HepG2 (cell line): ENCODE data around the gene OR5V1. TPM values are rescaled to one million over a fixed set of nuclear protein-coding genes. Genes with fewer than 3 reads are reported as not detected.

Source experiments
- ATAC-seq: fragments of 200-7000 bp; cut with Tn5 transposase; 3 replicates; pipeline ENCODE4 v1.9.1; 2020; ENCODE audit warnings: mild to moderate bottlenecking, moderate library complexity
- BruUV-seq: library from RNA; stranded (reverse); fragments of 400-500 nt; replicated peaks from 2 replicates; lab custom pipeline; 2021; lab: Mats Ljungman, UMichigan
- CTCF ChIA-PET: fragments of 300-600 bp; formaldehyde crosslinking; extraction: SDS; loops from one replicate; lab custom pipeline; 2021; ENCODE audit warnings: low total read pairs, inconsistent platforms, low intra/inter-chr PET ratio; lab: Yijun Ruan, JAX
- POLR2A ChIA-PET: fragments of 350-600 bp; sonication (Branson Sonifier 250); formaldehyde crosslinking; loops from one replicate; lab custom pipeline; 2020; ENCODE audit warnings: antibody characterized with exemption, inconsistent platforms; lab: Yijun Ruan, JAX
- DNase-seq: peaks from one replicate; pipeline ENCODE4 v3.0.0-alpha.2; 2015; ENCODE audit warnings: low spot score
- FAIRE-seq: peaks from 3 replicates; lab custom pipeline; 2011; peaks lifted over from hg19 to GRCh38; lab: Jason Lieb, UNC
- H2AFZ ChIP-seq: one replicate; pipeline ENCODE4 v1.6.1; 2011; ENCODE audit warnings: low read length, inconsistent platforms
- H3K27ac ChIP-seq: fragments of 300-600 bp; 3 replicates; pipeline ENCODE4 v1.8.0; 2011; ENCODE audit warnings: mixed run types, mild to moderate bottlenecking, mixed read lengths, low read length, inconsistent platforms; ENCODE audit not compliant: insufficient read depth; ENCODE audit errors: extremely low read length
- H3K27me3 ChIP-seq, 2 experiments: fragments of 200-600 bp in 1 of 2; 2 replicates in 1 of 2; 3 replicates in 1 of 2; pipeline versions ENCODE4 v1.6.0 to v1.8.0; 2011; ENCODE audit warnings: low read length in 2 of 2, mild to moderate bottlenecking in 2 of 2, moderate library complexity in 2 of 2, inconsistent platforms in 1 of 2; ENCODE audit not compliant: insufficient read depth in 2 of 2, control insufficient read depth in 1 of 2
- H3K36me3 ChIP-seq, 2 experiments: fragments of 200-600 bp in 1 of 2; replicated peaks in 1 of 2; 2 replicates in 1 of 2; 3 replicates in 1 of 2; pipeline versions ENCODE4 v1.5.1 to v1.8.0; 2011; ENCODE audit warnings: low read length in 2 of 2, inconsistent platforms in 1 of 2; ENCODE audit not compliant: insufficient read depth in 2 of 2, control insufficient read depth in 1 of 2
- H3K4me1 ChIP-seq: 2 replicates; pipeline ENCODE4 v1.5.1; 2012; ENCODE audit warnings: low read length, inconsistent platforms; ENCODE audit not compliant: insufficient read depth
- H3K4me2 ChIP-seq: 2 replicates; pipeline ENCODE4 v1.6.0; 2011; ENCODE audit warnings: low read depth, low read length, inconsistent platforms
- H3K4me3 ChIP-seq, 3 experiments: fragments of 200-600 bp in 1 of 3; sonication (generic), shearing (Covaris generic) in 1 of 3; replicated peaks in 1 of 3; 2 replicates each; pipeline ENCODE4 v1.5.1; 2011 to 2016; ENCODE audit warnings: low read length in 3 of 3, inconsistent platforms in 2 of 3, low read depth in 2 of 3, mild to moderate bottlenecking in 2 of 3, control low read depth in 1 of 3, mixed read lengths in 1 of 3; ENCODE audit not compliant: insufficient read depth in 1 of 3
- H3K79me2 ChIP-seq: one replicate; pipeline ENCODE4 v1.6.1; 2011; ENCODE audit warnings: low read length, inconsistent platforms; ENCODE audit not compliant: insufficient read depth
- H3K9ac ChIP-seq: 2 replicates; pipeline ENCODE4 v1.6.0; 2011; ENCODE audit warnings: mild to moderate bottlenecking, low read depth, low read length, inconsistent platforms; ENCODE audit not compliant: insufficient read depth
- H3K9me3 ChIP-seq: 2 replicates; pipeline ENCODE4 v1.5.1; 2012; ENCODE audit warnings: mild to moderate bottlenecking, low read length
- H4K20me1 ChIP-seq: 2 replicates; pipeline ENCODE4 v1.6.0; 2011; ENCODE audit warnings: inconsistent platforms, mild to moderate bottlenecking, low read length, moderate library complexity; ENCODE audit not compliant: insufficient read depth
- FOXK1 ChIP-seq: sonication (generic); formaldehyde crosslinking; IDR thresholded peaks from 2 replicates; pipeline ENCODE4 v1.4.0; 2020; ENCODE audit warnings: low read depth, missing genetic modification reagents, borderline replicate concordance
- SNAPC2 ChIP-seq: sonication (generic); formaldehyde crosslinking; IDR thresholded peaks from 2 replicates; pipeline ENCODE4 v1.8.1; 2022; ENCODE audit warnings: mild to moderate bottlenecking, missing genetic modification reagents
- STAG1 ChIP-seq: sonication (generic); formaldehyde crosslinking; IDR thresholded peaks from 2 replicates; pipeline ENCODE4 v1.4.0; 2020; ENCODE audit warnings: missing genetic modification reagents
- ZNF549 ChIP-seq: sonication (generic); formaldehyde crosslinking; IDR thresholded peaks from 2 replicates; pipeline ENCODE4 v1.5.0; 2020; ENCODE audit warnings: missing genetic modification reagents
- in situ Hi-C: cut with HindIII; loops from 2 replicates; pipeline ENCODE4 v1.10.0; 2017; ENCODE audit warnings: low pct_unique_long_range_greater_than_20kb; ENCODE audit not compliant: extremely low pct_ligation_motif_present
- intact Hi-C: fragments of 100-400 bp; cut with micrococcal nuclease; formaldehyde crosslinking; loops from one replicate; pipeline ENCODE4 v1.10.0; 2022; ENCODE audit not compliant: unreplicated experiment
- polyA plus RNA-seq, 8 experiments: library from polyadenylated mRNA; depleted of rRNA in 3 of 8; stranded (reverse) in 7 of 8; unstranded in 1 of 8; fragments of >200 nt; fragmentation: Illumina TruSeq in 4 of 8; extraction: Trizol in 4 of 8; gene quantifications; 2 replicates each; pipeline versions ENCODE4 v1.2.1 to v1.2.3, GENCODE V29; 2011 to 2016; ENCODE audit warnings: low read depth in 4 of 8, missing spikeins in 1 of 8, mixed read lengths in 1 of 8; ENCODE audit not compliant: insufficient read depth in 1 of 8
- total RNA-seq, 5 experiments: library from RNA; depleted of rRNA; stranded (reverse); fragments of >200 nt; fragmentation: Illumina TruSeq; extraction: Trizol; gene quantifications; 2 replicates each; pipeline ENCODE4 v1.2.3, GENCODE V29; 2016; ENCODE audit warnings: low read depth in 1 of 5
- TF ChIP-seq, protein P1 (sequence below): IDR thresholded peaks from 2 replicates; pipeline ENCODE4 v1.6.1; 2012; ENCODE audit warnings: low read depth, low read length, improper control_type of control experiment
- TF ChIP-seq, protein P2 (sequence below): sonication (generic); formaldehyde crosslinking; IDR thresholded peaks from 2 replicates; pipeline ENCODE4 v1.4.0; 2020; ENCODE audit warnings: missing genetic modification reagents
- TF ChIP-seq, protein P3 (sequence below): sonication (generic); formaldehyde crosslinking; IDR thresholded peaks from 2 replicates; pipeline ENCODE4 v1.4.0; 2020; ENCODE audit warnings: missing genetic modification reagents
- TF ChIP-seq, protein P4 (sequence below): sonication (generic); formaldehyde crosslinking; IDR thresholded peaks from 2 replicates; pipeline ENCODE4 v1.5.1; 2020; ENCODE audit warnings: mild to moderate bottlenecking, moderate library complexity, missing genetic modification reagents
- TF ChIP-seq, protein P5 (sequence below): sonication (generic); formaldehyde crosslinking; conservative IDR thresholded peaks from 2 replicates; pipeline ENCODE4 v1.4.0; 2020; ENCODE audit warnings: missing genetic modification reagents

Gene OR5V1
- total and polyA plus RNA-seq, 2 of the 13 experiments (the other 11 are each of a cell fraction or from before 2014, with no cell fraction given) = not detected

DNA sequence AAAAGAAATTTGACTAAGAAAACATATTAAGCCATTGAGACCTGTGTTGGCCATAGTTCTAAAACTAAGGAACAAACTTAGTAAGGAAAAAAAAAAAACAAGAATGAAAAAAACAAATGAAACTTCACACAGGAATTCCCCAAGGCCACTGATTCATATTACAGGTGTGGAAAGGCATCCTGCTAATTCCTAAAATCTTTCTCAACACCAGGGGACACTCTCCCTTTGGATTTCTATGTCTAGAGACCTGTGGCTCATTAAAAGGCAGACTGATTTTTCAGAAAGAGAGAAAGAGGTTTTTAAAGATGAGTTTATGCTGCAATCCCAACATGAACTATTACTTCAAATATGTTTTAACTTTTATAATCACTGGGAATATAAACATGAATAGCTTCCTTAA is 45.9 kb upstream of the OR5V1 start, which contains the start of gene OR12D1:
Gene OR12D1, plus strand, starts transcription at position 341 of the 400 bp plus-strand sequence.
- in situ Hi-C loops = no loop called here
- 0 out of 2 replicates have a peak, but pooled peaks cover 4% of the 10 kb centered on the region for H3K9me3 ChIP-seq
- H3K27me3 ChIP-seq = no peaks in the 10 kb centered on the region
- no peak within 1 kb of the TSS for H3K4me3 ChIP-seq
- no peak for FAIRE-seq
- peak; percentile 10 for DNase-seq
- no TSS peak for BruUV-seq
- no peak within 1 kb of the TSS for H3K4me2 ChIP-seq
- H3K27ac ChIP-seq = no peak within 1 kb of the TSS
- ChIA-PET POLR2A (no interaction called here), CTCF (no interaction called here)
- no peak within 1 kb of the TSS for H3K9ac ChIP-seq
- no peaks in the 10 kb centered on the region for H3K36me3 ChIP-seq
- H3K4me1 ChIP-seq = no peaks in the 10 kb centered on the region
- no peak for ATAC-seq
- H3K79me2 ChIP-seq = no peaks in the 10 kb centered on the region
- no peak within 1 kb of the TSS for H2AFZ ChIP-seq
- H4K20me1 ChIP-seq = no peaks in the 10 kb centered on the region
- intact Hi-C loops = loop anchor here (1.0 kb wide), 1 partner anchor 175 kb away; no protein-coding TSS in a partner anchor
- TF ChIP-seq, protein P1, sequence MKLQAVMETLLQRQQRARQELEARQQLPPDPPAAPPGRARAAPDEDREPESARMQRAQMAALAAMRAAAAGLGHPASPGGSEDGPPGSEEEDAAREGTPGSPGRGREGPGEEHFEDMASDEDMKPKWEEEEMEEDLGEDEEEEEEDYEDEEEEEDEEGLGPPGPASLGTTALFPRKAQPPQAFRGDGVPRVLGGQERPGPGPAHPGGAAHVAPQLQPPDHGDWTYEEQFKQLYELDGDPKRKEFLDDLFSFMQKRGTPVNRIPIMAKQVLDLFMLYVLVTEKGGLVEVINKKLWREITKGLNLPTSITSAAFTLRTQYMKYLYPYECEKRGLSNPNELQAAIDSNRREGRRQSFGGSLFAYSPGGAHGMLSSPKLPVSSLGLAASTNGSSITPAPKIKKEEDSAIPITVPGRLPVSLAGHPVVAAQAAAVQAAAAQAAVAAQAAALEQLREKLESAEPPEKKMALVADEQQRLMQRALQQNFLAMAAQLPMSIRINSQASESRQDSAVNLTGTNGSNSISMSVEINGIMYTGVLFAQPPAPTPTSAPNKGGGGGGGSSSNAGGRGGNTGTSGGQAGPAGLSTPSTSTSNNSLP = no peak
- TF ChIP-seq, protein P2, sequence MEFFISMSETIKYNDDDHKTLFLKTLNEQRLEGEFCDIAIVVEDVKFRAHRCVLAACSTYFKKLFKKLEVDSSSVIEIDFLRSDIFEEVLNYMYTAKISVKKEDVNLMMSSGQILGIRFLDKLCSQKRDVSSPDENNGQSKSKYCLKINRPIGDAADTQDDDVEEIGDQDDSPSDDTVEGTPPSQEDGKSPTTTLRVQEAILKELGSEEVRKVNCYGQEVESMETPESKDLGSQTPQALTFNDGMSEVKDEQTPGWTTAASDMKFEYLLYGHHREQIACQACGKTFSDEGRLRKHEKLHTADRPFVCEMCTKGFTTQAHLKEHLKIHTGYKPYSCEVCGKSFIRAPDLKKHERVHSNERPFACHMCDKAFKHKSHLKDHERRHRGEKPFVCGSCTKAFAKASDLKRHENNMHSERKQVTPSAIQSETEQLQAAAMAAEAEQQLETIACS (CRISPR knock-in tag) = no peak
- TF ChIP-seq FOXK1 (CRISPR knock-in tag) (no peak), SNAPC2 (CRISPR knock-in tag) (no peak), ZNF549 (no peak), STAG1 (CRISPR knock-in tag) (peak; percentile 20; the same call in 1 of the 2 replicates)
- TF ChIP-seq, protein P3, sequence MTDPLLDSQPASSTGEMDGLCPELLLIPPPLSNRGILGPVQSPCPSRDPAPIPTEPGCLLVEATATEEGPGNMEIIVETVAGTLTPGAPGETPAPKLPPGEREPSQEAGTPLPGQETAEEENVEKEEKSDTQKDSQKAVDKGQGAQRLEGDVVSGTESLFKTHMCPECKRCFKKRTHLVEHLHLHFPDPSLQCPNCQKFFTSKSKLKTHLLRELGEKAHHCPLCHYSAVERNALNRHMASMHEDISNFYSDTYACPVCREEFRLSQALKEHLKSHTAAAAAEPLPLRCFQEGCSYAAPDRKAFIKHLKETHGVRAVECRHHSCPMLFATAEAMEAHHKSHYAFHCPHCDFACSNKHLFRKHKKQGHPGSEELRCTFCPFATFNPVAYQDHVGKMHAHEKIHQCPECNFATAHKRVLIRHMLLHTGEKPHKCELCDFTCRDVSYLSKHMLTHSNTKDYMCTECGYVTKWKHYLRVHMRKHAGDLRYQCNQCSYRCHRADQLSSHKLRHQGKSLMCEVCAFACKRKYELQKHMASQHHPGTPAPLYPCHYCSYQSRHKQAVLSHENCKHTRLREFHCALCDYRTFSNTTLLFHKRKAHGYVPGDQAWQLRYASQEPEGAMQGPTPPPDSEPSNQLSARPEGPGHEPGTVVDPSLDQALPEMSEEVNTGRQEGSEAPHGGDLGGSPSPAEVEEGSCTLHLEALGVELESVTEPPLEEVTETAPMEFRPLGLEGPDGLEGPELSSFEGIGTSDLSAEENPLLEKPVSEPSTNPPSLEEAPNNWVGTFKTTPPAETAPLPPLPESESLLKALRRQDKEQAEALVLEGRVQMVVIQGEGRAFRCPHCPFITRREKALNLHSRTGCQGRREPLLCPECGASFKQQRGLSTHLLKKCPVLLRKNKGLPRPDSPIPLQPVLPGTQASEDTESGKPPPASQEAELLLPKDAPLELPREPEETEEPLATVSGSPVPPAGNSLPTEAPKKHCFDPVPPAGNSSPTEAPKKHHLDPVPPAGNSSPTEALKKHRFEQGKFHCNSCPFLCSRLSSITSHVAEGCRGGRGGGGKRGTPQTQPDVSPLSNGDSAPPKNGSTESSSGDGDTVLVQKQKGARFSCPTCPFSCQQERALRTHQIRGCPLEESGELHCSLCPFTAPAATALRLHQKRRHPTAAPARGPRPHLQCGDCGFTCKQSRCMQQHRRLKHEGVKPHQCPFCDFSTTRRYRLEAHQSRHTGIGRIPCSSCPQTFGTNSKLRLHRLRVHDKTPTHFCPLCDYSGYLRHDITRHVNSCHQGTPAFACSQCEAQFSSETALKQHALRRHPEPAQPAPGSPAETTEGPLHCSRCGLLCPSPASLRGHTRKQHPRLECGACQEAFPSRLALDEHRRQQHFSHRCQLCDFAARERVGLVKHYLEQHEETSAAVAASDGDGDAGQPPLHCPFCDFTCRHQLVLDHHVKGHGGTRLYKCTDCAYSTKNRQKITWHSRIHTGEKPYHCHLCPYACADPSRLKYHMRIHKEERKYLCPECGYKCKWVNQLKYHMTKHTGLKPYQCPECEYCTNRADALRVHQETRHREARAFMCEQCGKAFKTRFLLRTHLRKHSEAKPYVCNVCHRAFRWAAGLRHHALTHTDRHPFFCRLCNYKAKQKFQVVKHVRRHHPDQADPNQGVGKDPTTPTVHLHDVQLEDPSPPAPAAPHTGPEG (CRISPR knock-in tag) = no peak
- TF ChIP-seq, protein P4, sequence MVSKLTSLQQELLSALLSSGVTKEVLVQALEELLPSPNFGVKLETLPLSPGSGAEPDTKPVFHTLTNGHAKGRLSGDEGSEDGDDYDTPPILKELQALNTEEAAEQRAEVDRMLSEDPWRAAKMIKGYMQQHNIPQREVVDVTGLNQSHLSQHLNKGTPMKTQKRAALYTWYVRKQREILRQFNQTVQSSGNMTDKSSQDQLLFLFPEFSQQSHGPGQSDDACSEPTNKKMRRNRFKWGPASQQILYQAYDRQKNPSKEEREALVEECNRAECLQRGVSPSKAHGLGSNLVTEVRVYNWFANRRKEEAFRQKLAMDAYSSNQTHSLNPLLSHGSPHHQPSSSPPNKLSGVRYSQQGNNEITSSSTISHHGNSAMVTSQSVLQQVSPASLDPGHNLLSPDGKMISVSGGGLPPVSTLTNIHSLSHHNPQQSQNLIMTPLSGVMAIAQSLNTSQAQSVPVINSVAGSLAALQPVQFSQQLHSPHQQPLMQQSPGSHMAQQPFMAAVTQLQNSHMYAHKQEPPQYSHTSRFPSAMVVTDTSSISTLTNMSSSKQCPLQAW (CRISPR knock-in tag) = no peak
- TF ChIP-seq, protein P5, sequence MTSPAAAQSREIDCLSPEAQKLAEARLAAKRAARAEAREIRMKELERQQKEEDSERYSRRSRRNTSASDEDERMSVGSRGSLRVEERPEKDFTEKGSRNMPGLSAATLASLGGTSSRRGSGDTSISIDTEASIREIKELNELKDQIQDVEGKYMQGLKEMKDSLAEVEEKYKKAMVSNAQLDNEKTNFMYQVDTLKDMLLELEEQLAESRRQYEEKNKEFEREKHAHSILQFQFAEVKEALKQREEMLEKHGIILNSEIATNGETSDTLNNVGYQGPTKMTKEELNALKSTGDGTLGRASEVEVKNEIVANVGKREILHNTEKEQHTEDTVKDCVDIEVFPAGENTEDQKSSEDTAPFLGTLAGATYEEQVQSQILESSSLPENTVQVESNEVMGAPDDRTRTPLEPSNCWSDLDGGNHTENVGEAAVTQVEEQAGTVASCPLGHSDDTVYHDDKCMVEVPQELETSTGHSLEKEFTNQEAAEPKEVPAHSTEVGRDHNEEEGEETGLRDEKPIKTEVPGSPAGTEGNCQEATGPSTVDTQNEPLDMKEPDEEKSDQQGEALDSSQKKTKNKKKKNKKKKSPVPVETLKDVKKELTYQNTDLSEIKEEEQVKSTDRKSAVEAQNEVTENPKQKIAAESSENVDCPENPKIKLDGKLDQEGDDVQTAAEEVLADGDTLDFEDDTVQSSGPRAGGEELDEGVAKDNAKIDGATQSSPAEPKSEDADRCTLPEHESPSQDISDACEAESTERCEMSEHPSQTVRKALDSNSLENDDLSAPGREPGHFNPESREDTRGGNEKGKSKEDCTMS = no peak
